IPS-15b (cell line): ENCODE measurements around the gene MYO15B.
A peak's percentile ranks its signal among the peaks of the same experiment; 100 is the strongest.

ENCODE experiments used
- H3K27me3 ChIP-seq: one replicate; pipeline ENCODE4 v1.6.1; 2013; ENCODE audit warnings: low read length; ENCODE audit not compliant: control insufficient read depth, insufficient read depth
- H3K36me3 ChIP-seq: one replicate; pipeline ENCODE4 v1.6.1; 2013; ENCODE audit warnings: low read length; ENCODE audit not compliant: control insufficient read depth, insufficient read depth
- H3K4me1 ChIP-seq: one replicate; pipeline ENCODE4 v1.6.1; 2013; ENCODE audit warnings: mild to moderate bottlenecking, low read length; ENCODE audit not compliant: control insufficient read depth, insufficient read depth
- H3K4me3 ChIP-seq: one replicate; pipeline ENCODE4 v1.5.1; 2013; ENCODE audit warnings: low read depth, low read length
- H3K9ac ChIP-seq: one replicate; pipeline ENCODE4 v1.6.1; 2013; ENCODE audit warnings: low read depth, mild to moderate bottlenecking, low read length
- H3K9me3 ChIP-seq: one replicate; pipeline ENCODE4 v1.6.1; 2013; ENCODE audit warnings: mild to moderate bottlenecking, low read length; ENCODE audit not compliant: control insufficient read depth, insufficient read depth

MYO15B gene

GRCh38 chr17:75640556-75641119 lies 53.0 kb downstream of the MYO15B start:
- Histone ChIP-seq H3K4me1 (peaks cover 8% of the 10 kb centered on the region), H3K9me3 (no peaks in the 10 kb centered on the region), H3K27me3 (no peaks in the 10 kb centered on the region), H3K4me3 (no peak overlapping the region), H3K9ac (no peak overlapping the region), H3K36me3 (no peaks in the 10 kb centered on the region)

- H3K36me3 ChIP-seq = no peaks in the 10 kb centered on the region
- H3K9ac ChIP-seq = no peak overlapping the region
- no peaks in the 10 kb centered on the region for H3K27me3 ChIP-seq
- no peak overlapping the region for H3K4me3 ChIP-seq
- peaks cover 8% of the 10 kb centered on the region for H3K4me1 ChIP-seq
- H3K9me3 ChIP-seq = no peaks in the 10 kb centered on the region
These were observed 53.7 kb downstream of the MYO15B start for GRCh38 chr17:75641343-75641742.

GRCh38 chr17:75642182-75642783 lies 54.7 kb downstream of the MYO15B start:
- H3K36me3 ChIP-seq = no peaks in the 10 kb centered on the region
- no peaks in the 10 kb centered on the region for H3K9me3 ChIP-seq
- no peak overlapping the region for H3K9ac ChIP-seq
- no peaks in the 10 kb centered on the region for H3K27me3 ChIP-seq
- no peak overlapping the region for H3K4me3 ChIP-seq
- H3K4me1 ChIP-seq = peaks cover 8% of the 10 kb centered on the region

GRCh38 chr17:75642784-75643642 lies 55.4 kb downstream of the MYO15B start:
- no peaks in the 10 kb centered on the region for H3K36me3 ChIP-seq
- no peaks in the 10 kb centered on the region for H3K27me3 ChIP-seq
- H3K4me1 ChIP-seq = peaks cover 8% of the 10 kb centered on the region
- peak overlapping the region; percentile 38 for H3K9ac ChIP-seq
- no peak overlapping the region for H3K4me3 ChIP-seq
- H3K9me3 ChIP-seq = no peaks in the 10 kb centered on the region

GRCh38 chr17:75643643-75644017 lies 56.0 kb downstream of the MYO15B start:
- no peak overlapping the region for H3K4me3 ChIP-seq
- no peaks in the 10 kb centered on the region for H3K36me3 ChIP-seq
- peaks cover 8% of the 10 kb centered on the region for H3K4me1 ChIP-seq
- H3K9me3 ChIP-seq = no peaks in the 10 kb centered on the region
- no peaks in the 10 kb centered on the region for H3K27me3 ChIP-seq
- peak overlapping the region; percentile 38 for H3K9ac ChIP-seq

GRCh38 chr17:75645501-75645888 lies 57.9 kb downstream of the MYO15B start:
- H3K9ac ChIP-seq = no peak overlapping the region
- peaks cover 9% of the 10 kb centered on the region for H3K36me3 ChIP-seq
- H3K4me1 ChIP-seq = peaks cover 8% of the 10 kb centered on the region
- H3K4me3 ChIP-seq = no peak overlapping the region
- H3K27me3 ChIP-seq = no peaks in the 10 kb centered on the region
- H3K9me3 ChIP-seq = no peaks in the 10 kb centered on the region

GRCh38 chr17:75645889-75646637 lies 58.5 kb downstream of the MYO15B start:
- Histone ChIP-seq H3K4me1 (peaks cover 8% of the 10 kb centered on the region), H3K4me3 (no peak overlapping the region), H3K9me3 (no peaks in the 10 kb centered on the region), H3K27me3 (no peaks in the 10 kb centered on the region), H3K9ac (no peak overlapping the region), H3K36me3 (peaks cover 14% of the 10 kb centered on the region)

GRCh38 chr17:75646638-75646992 lies 59.0 kb downstream of the MYO15B start:
- peaks cover 15% of the 10 kb centered on the region for H3K36me3 ChIP-seq
- H3K9ac ChIP-seq = no peak overlapping the region
- peaks cover 8% of the 10 kb centered on the region for H3K4me1 ChIP-seq
- no peak overlapping the region for H3K4me3 ChIP-seq
- H3K9me3 ChIP-seq = no peaks in the 10 kb centered on the region
- no peaks in the 10 kb centered on the region for H3K27me3 ChIP-seq

GRCh38 chr17:75647061-75647460 lies 59.5 kb downstream of the MYO15B start:
- peaks cover 15% of the 10 kb centered on the region for H3K36me3 ChIP-seq
- H3K9me3 ChIP-seq = no peaks in the 10 kb centered on the region
- H3K27me3 ChIP-seq = no peaks in the 10 kb centered on the region
- H3K4me1 ChIP-seq = peaks cover 8% of the 10 kb centered on the region
- H3K9ac ChIP-seq = no peak overlapping the region
- H3K4me3 ChIP-seq = no peak overlapping the region

GRCh38 chr17:75647921-75648320 lies 60.3 kb downstream of the MYO15B start:
- Histone ChIP-seq H3K36me3 (peaks cover 18% of the 10 kb centered on the region), H3K4me1 (peaks cover 5% of the 10 kb centered on the region), H3K4me3 (no peak overlapping the region), H3K9ac (no peak overlapping the region), H3K9me3 (no peaks in the 10 kb centered on the region), H3K27me3 (no peaks in the 10 kb centered on the region)

- H3K4me3 ChIP-seq = no peak overlapping the region
- peaks cover 18% of the 10 kb centered on the region for H3K36me3 ChIP-seq
- no peaks in the 10 kb centered on the region for H3K4me1 ChIP-seq
- H3K9ac ChIP-seq = no peak overlapping the region
- H3K9me3 ChIP-seq = no peaks in the 10 kb centered on the region
- H3K27me3 ChIP-seq = no peaks in the 10 kb centered on the region
These were observed 62.1 kb downstream of the MYO15B start for GRCh38 chr17:75649687-75650086.
